Stomach (tissue), 4 donors: ENCODE results near the gene CERS4.

Source experiments
- EP300 ChIP-seq: sonication (generic); formaldehyde crosslinking; IDR thresholded peaks from one replicate; pipeline ENCODE4 v1.6.1; 2017; ENCODE audit warnings: antibody characterized with exemption
- POLR2A ChIP-seq, 4 donors: fragments of 450-650 bp; IDR thresholded peaks; one replicate each; pipeline ENCODE4 v1.6.1; 2016; ENCODE audit warnings: antibody characterized with exemption in 4 of 4, control low read depth in 2 of 4, mild to moderate bottlenecking in 1 of 4, moderate library complexity in 1 of 4
- TF ChIP-seq, protein P1 (sequence below), 7 experiments: fragments of 450-650 bp in 4 of 7; fragments of 200-600 bp in 3 of 7; sonication (generic) in 3 of 7; IDR thresholded peaks; one replicate each; pipeline ENCODE4 v1.5.1; 2016 to 2019; ENCODE audit warnings: antibody characterized with exemption in 7 of 7, control low read depth in 2 of 7, mild to moderate bottlenecking in 1 of 7

GRCh38 chr19:8209462-8210378 lies 550 bp downstream of the CERS4 start:
- TF ChIP-seq, protein P1, sequence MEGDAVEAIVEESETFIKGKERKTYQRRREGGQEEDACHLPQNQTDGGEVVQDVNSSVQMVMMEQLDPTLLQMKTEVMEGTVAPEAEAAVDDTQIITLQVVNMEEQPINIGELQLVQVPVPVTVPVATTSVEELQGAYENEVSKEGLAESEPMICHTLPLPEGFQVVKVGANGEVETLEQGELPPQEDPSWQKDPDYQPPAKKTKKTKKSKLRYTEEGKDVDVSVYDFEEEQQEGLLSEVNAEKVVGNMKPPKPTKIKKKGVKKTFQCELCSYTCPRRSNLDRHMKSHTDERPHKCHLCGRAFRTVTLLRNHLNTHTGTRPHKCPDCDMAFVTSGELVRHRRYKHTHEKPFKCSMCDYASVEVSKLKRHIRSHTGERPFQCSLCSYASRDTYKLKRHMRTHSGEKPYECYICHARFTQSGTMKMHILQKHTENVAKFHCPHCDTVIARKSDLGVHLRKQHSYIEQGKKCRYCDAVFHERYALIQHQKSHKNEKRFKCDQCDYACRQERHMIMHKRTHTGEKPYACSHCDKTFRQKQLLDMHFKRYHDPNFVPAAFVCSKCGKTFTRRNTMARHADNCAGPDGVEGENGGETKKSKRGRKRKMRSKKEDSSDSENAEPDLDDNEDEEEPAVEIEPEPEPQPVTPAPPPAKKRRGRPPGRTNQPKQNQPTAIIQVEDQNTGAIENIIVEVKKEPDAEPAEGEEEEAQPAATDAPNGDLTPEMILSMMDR (IDR thresholded peaks at IDR 0.05), result no peak
- TF ChIP-seq EP300 (no peak), POLR2A (IDR thresholded peaks at IDR 0.05) (no peak)
